OCI-LY3 (cell line): ENCODE results near the gene RSPH1.

ENCODE experiments used
- CTCF ChIP-seq: fragments of 200-600, 300-600 bp; sonication (generic); IDR thresholded peaks from 2 replicates; pipeline ENCODE4 v1.5.1; 2014; ENCODE audit warnings: antibody characterized with exemption, low read length, low read depth
- EZH2phosphoT487 ChIP-seq: fragments of 200-600 bp; shearing (Covaris generic); IDR thresholded peaks from 2 replicates; pipeline ENCODE4 v1.6.1; 2018; ENCODE audit warnings: antibody characterized with exemption, mixed run types, low read depth

GRCh38 chr21:42514883-42515228 is 18.8 kb upstream of the RSPH1 start:
- no peak for TF ChIP-seq CTCF
- no peak for TF ChIP-seq EZH2phosphoT487
